Osteoblast (primary cell): ENCODE data around the gene AKT3. TPM values are rescaled to one million over a fixed set of nuclear protein-coding genes. Genes with fewer than 3 reads are reported as not detected.

Experiments used
- DNase-seq: peaks from one replicate; pipeline ENCODE4 v3.0.0; 2011; ENCODE audit warnings: low spot score, mixed read lengths; ENCODE audit not compliant: insufficient read length; ENCODE audit errors: missing footprints
- H2AFZ ChIP-seq: 2 replicates; pipeline ENCODE4 v1.6.0; 2011; ENCODE audit warnings: mild to moderate bottlenecking, low read length
- H3K27ac ChIP-seq: 2 replicates; pipeline ENCODE4 v1.5.1; 2011; ENCODE audit warnings: mild to moderate bottlenecking, low read depth, low read length, moderate library complexity
- H3K27me3 ChIP-seq: 2 replicates; pipeline ENCODE4 v1.6.0; 2012; ENCODE audit warnings: mild to moderate bottlenecking, control low read depth, inconsistent platforms, low read length, moderate library complexity; ENCODE audit not compliant: insufficient read depth
- H3K36me3 ChIP-seq: 2 replicates; pipeline ENCODE4 v1.5.1; 2011; ENCODE audit warnings: mild to moderate bottlenecking, low read length, control low read depth, moderate library complexity; ENCODE audit not compliant: insufficient read depth
- H3K4me1 ChIP-seq: 2 replicates; pipeline ENCODE4 v1.5.1; 2011; ENCODE audit warnings: mild to moderate bottlenecking, low read length, control low read depth, moderate library complexity; ENCODE audit not compliant: insufficient read depth
- H3K4me2 ChIP-seq: 2 replicates; pipeline ENCODE4 v1.6.0; 2011; ENCODE audit warnings: mild to moderate bottlenecking, low read length; ENCODE audit not compliant: insufficient read depth
- H3K4me3 ChIP-seq: fragments of 200-600 bp; sonication (generic); 3 replicates; pipeline ENCODE4 v1.5.1; 2012; ENCODE audit warnings: mild to moderate bottlenecking, low read length, inconsistent platforms; ENCODE audit not compliant: insufficient read depth
- H3K79me2 ChIP-seq: 2 replicates; pipeline ENCODE4 v1.6.0; 2012; ENCODE audit warnings: mild to moderate bottlenecking, low read length, control low read depth, inconsistent platforms; ENCODE audit not compliant: insufficient read depth
- H3K9me3 ChIP-seq: 2 replicates; pipeline ENCODE4 v1.5.1; 2011; ENCODE audit warnings: low read depth, low read length, control low read depth
- H4K20me1 ChIP-seq: 2 replicates; pipeline ENCODE4 v1.6.0; 2012; ENCODE audit warnings: mild to moderate bottlenecking, low read length, control low read depth; ENCODE audit not compliant: insufficient read depth
- CTCF ChIP-seq: IDR thresholded peaks from 2 replicates; pipeline ENCODE4 v1.5.1; 2011; ENCODE audit warnings: mild to moderate bottlenecking, low read depth, low read length, moderate library complexity; ENCODE audit errors: extremely low read depth
- total RNA-seq: library from RNA; depleted of rRNA; stranded (reverse); fragments of >200 nt; gene quantifications from 2 replicates; pipeline ENCODE4 v1.2.3, GENCODE V29; 2012

AKT3 gene
- total RNA-seq, 1 donor: 38.7 TPM

- Histone ChIP-seq H3K4me3 (no peak overlapping the region), H3K27me3 (no peaks in the 10 kb centered on the region), H3K4me2 (no peak overlapping the region), H4K20me1 (no peaks in the 10 kb centered on the region), H3K36me3 (no peaks in the 10 kb centered on the region), H3K4me1 (peaks cover 6% of the 10 kb centered on the region), H2AFZ (no peak overlapping the region), H3K27ac (no peak overlapping the region), H3K9me3 (no peaks in the 10 kb centered on the region), H3K79me2 (peaks cover 25% of the 10 kb centered on the region)
- no peak for DNase-seq
- TF ChIP-seq CTCF: no peak
These were observed 137.8 kb downstream of the AKT3 start for GRCh38 chr1:243712242-243712641.

GRCh38 chr1:243710467-243710866 is 139.6 kb downstream of the AKT3 start:
- TF ChIP-seq CTCF: no peak
- Histone ChIP-seq H3K4me1 (no peaks in the 10 kb centered on the region), H3K27ac (no peak overlapping the region), H2AFZ (no peak overlapping the region), H3K36me3 (no peaks in the 10 kb centered on the region), H3K4me2 (no peak overlapping the region), H4K20me1 (no peaks in the 10 kb centered on the region), H3K4me3 (no peak overlapping the region), H3K27me3 (no peaks in the 10 kb centered on the region), H3K9me3 (no peaks in the 10 kb centered on the region), H3K79me2 (peaks cover 28% of the 10 kb centered on the region)
- no peak for DNase-seq

- DNase-seq: no peak
- peak; percentile 26 for TF ChIP-seq CTCF
- H3K27ac ChIP-seq: no peak overlapping the region
These were observed 141.8 kb downstream of the AKT3 start for GRCh38 chr1:243708210-243708609.

GRCh38 chr1:243706563-243706962 is 143.5 kb downstream of the AKT3 start:
- no peak overlapping the region for H3K27ac ChIP-seq
- no peak overlapping the region for H2AFZ ChIP-seq
- H3K4me2 ChIP-seq: no peak overlapping the region
- H3K79me2 ChIP-seq: peaks cover 10% of the 10 kb centered on the region
- no peaks in the 10 kb centered on the region for H3K36me3 ChIP-seq
- H3K4me3 ChIP-seq: no peak overlapping the region
- no peak for DNase-seq
- no peaks in the 10 kb centered on the region for H3K9me3 ChIP-seq
- no peaks in the 10 kb centered on the region for H3K4me1 ChIP-seq
- no peaks in the 10 kb centered on the region for H3K27me3 ChIP-seq
- H4K20me1 ChIP-seq: no peaks in the 10 kb centered on the region
- TF ChIP-seq CTCF: no peak

More at GRCh38 chr1:243708210-243708609, 141.8 kb downstream of the AKT3 start:
- Histone ChIP-seq H2AFZ (no peak overlapping the region), H3K79me2 (peaks cover 22% of the 10 kb centered on the region), H3K4me1 (no peaks in the 10 kb centered on the region), H3K9me3 (no peaks in the 10 kb centered on the region), H3K36me3 (no peaks in the 10 kb centered on the region), H4K20me1 (no peaks in the 10 kb centered on the region), H3K27me3 (no peaks in the 10 kb centered on the region), H3K4me2 (no peak overlapping the region), H3K4me3 (no peak overlapping the region)
